ENCODE measurements around the gene NCSTN.

Gene NCSTN

GRCh38 chr1:160363010-160363409, 19.8 kb downstream of the NCSTN start:
- Mint-ChIP-seq H3K27me3 (ENCODE audit: low read depth, poor library complexity) (peaks cover 2% of the 10 kb centered on the region), H3K9me3 (no peaks in the 10 kb centered on the region), H3K4me3 (no peak overlapping the region), H3K4me1 (peaks cover 43% of the 10 kb centered on the region), H3K36me3 (ENCODE audit: low read depth) (peaks cover 21% of the 10 kb centered on the region), H3K27ac (peak overlapping the region; percentile 85)
- no peak for TF ChIP-seq CTCF (IDR thresholded peaks at IDR 0.05)
- DNase-seq, result no peak

GRCh38 chr1:160363951-160364735, 21.0 kb downstream of the NCSTN start:
- Mint-ChIP-seq H3K36me3 (ENCODE audit: low read depth) (peaks cover 11% of the 10 kb centered on the region), H3K4me1 (peaks cover 43% of the 10 kb centered on the region), H3K9me3 (no peaks in the 10 kb centered on the region), H3K27ac (peak overlapping the region; percentile 57), H3K4me3 (no peak overlapping the region), H3K27me3 (ENCODE audit: low read depth, poor library complexity) (peaks cover 3% of the 10 kb centered on the region)
- TF ChIP-seq CTCF (IDR thresholded peaks at IDR 0.05), result no peak
- DNase-seq, result no peak

GRCh38 chr1:160365325-160365724, 22.1 kb downstream of the NCSTN start:
- Mint-ChIP-seq H3K27ac (no peak overlapping the region), H3K36me3 (ENCODE audit: low read depth) (peaks cover 7% of the 10 kb centered on the region), H3K9me3 (no peaks in the 10 kb centered on the region)

DNA sequence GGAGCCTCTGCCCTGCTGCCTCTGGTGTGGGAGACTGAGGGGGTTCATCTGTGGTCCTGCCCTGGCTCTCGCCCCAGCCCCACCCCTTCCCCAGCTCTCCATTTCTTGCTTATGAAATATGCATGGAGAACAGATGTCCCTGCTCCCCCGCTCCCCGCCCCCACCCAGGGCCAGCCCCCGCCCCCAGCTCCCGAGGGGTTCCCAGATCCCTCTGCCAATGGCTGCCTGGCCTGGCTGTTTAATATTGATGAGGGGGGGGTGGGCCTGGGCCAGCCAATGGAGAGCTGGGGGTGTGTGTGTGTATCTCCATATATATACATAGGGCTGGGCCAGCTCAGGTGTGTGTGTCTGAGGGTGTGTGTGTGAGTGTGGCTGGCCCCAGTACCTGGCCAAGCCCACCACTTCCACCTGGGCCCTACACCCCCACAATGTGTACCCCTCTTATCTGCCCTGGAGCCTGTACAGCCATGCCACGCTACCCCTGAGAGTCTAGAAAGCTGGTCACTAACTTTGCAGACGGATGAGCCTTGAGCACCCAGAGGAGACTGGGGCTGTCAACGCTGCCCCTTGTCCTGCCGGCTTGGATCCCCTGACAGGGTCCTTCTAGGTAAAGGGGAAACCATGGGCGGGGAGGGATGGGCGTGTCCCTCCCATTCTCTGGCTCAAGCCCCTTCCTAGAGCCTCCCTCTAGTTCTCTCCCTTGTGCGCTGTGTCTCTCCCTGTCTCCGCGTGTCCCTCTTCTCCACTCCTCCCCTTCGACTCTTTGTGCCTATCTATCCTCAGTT, 23.7 kb downstream of the NCSTN start, which contains the start of gene NHLH1:
NHLH1 (plus strand) TSS at position 341 of the 785 bp plus-strand sequence. CDS start 3,661 bp downstream, outside the sequence.
- no peak for DNase-seq
- Mint-ChIP-seq H3K4me1 (peaks cover 51% of the 10 kb centered on the region), H3K4me3 (no peak within 1 kb of the TSS), H3K36me3 (ENCODE audit: low read depth) (no peaks in the 10 kb centered on the region), H3K27me3 (ENCODE audit: low read depth, poor library complexity) (peaks cover 6% of the 10 kb centered on the region), H3K27ac (no peak within 1 kb of the TSS), H3K9me3 (no peaks in the 10 kb centered on the region)
- TF ChIP-seq CTCF (IDR thresholded peaks at IDR 0.05), result no peak

More at GRCh38 chr1:160365325-160365724, 22.1 kb downstream of the NCSTN start:
- no peak for TF ChIP-seq CTCF (IDR thresholded peaks at IDR 0.05)
- H3K27me3 Mint-ChIP-seq (ENCODE audit: low read depth, poor library complexity), result peaks cover 3% of the 10 kb centered on the region
- peaks cover 48% of the 10 kb centered on the region for H3K4me1 Mint-ChIP-seq
- no peak for DNase-seq
- H3K4me3 Mint-ChIP-seq, result no peak overlapping the region

DNA sequence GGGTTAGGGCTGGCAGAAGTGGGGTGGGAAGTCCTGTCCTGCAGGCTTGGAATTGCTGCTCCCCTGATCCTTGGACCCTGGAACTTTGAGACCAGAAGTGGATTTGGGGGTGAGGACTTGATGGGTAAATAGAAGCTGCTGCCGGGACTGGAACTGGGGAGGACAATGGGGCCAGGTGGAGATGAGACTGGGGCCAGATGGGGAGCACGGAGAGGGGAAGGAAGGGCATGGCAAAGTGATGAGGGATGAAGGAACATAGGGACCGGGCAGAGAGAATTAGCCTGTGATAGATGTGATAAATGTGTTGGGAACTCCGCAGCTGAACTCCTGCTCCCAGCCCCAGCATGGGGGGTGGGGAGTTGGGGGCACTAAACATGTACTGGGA, 24.3 kb downstream of the NCSTN start:
- TF ChIP-seq CTCF (IDR thresholded peaks at IDR 0.05), result no peak
- DNase-seq, result no peak
- peaks cover 50% of the 10 kb centered on the region for H3K4me1 Mint-ChIP-seq
- H3K27me3 Mint-ChIP-seq (ENCODE audit: low read depth, poor library complexity), result peaks cover 6% of the 10 kb centered on the region
- no peak overlapping the region for H3K27ac Mint-ChIP-seq
- no peak overlapping the region for H3K4me3 Mint-ChIP-seq
- H3K36me3 Mint-ChIP-seq (ENCODE audit: low read depth), result no peaks in the 10 kb centered on the region
- H3K9me3 Mint-ChIP-seq, result no peaks in the 10 kb centered on the region
